CD4-positive, alpha-beta T cell (primary cell): Measurements from ENCODE around the gene COPG2. TPM values are rescaled to one million over a fixed set of nuclear protein-coding genes. Genes with fewer than 3 reads are reported as not detected.

Experiments
- ATAC-seq: fragments of 200-7000 bp; cut with Tn5 transposase; one replicate; pipeline ENCODE4 v1.10.0; 2022; ENCODE audit warnings: mild to moderate bottlenecking; ENCODE audit not compliant: poor library complexity
- CTCF ChIA-PET: fragments of 350-600 bp; sonication (Branson Sonifier 250); formaldehyde crosslinking; loops from one replicate; lab custom pipeline; 2021; ENCODE audit warnings: antibody characterized with exemption, inconsistent platforms; lab: Charles Lee
- POLR2A ChIA-PET: fragments of 350-600 bp; sonication (Branson Sonifier 250); formaldehyde crosslinking; loops from one replicate; lab custom pipeline; 2021; ENCODE audit warnings: antibody characterized with exemption, inconsistent platforms; lab: Charles Lee
- DNase-seq, 14 experiments: peaks; one replicate each; pipeline ENCODE4 v3.0.0-alpha.2; 2013 to 2020; ENCODE audit warnings: mixed read lengths in 2 of 14
- H3K27ac ChIP-seq, 2 donors: one replicate each; pipeline versions ENCODE4 v1.5.1 to v1.7.0; 2013; ENCODE audit warnings: low read length in 2 of 2, low read depth in 1 of 2, mild to moderate bottlenecking in 1 of 2
- H3K27me3 ChIP-seq, 2 experiments: 1 replicate in 1 of 2; 2 replicates in 1 of 2; pipeline versions ENCODE4 v1.6.1 to v1.7.0; 2013; ENCODE audit warnings: low read length in 2 of 2, control low read depth in 1 of 2, mild to moderate bottlenecking in 1 of 2, moderate library complexity in 1 of 2; ENCODE audit not compliant: insufficient read depth in 2 of 2, control insufficient read depth in 1 of 2
- H3K36me3 ChIP-seq: one replicate; pipeline ENCODE4 v1.6.1; 2013; ENCODE audit warnings: low read length, control low read depth; ENCODE audit not compliant: insufficient read depth
- H3K4me1 ChIP-seq: one replicate; pipeline ENCODE4 v1.6.1; 2013; ENCODE audit warnings: low read length, control low read depth; ENCODE audit not compliant: insufficient read depth
- H3K4me3 ChIP-seq: one replicate; pipeline ENCODE4 v1.5.1; 2013; ENCODE audit warnings: mild to moderate bottlenecking, low read length, moderate library complexity
- H3K9me3 ChIP-seq, 2 experiments: 1 replicate in 1 of 2; 2 replicates in 1 of 2; pipeline versions ENCODE4 v1.6.1 to v1.7.0; 2013; ENCODE audit warnings: low read length in 2 of 2, mild to moderate bottlenecking in 2 of 2, control low read depth in 1 of 2, moderate library complexity in 1 of 2; ENCODE audit not compliant: control insufficient read depth in 1 of 2, insufficient read depth in 1 of 2
- H3K27ac Mint-ChIP-seq: one replicate; pipeline ENCODE4 v1.8.0; 2020; ENCODE audit warnings: mixed read lengths
- H3K27me3 Mint-ChIP-seq: one replicate; pipeline ENCODE4 v1.8.0; 2021; ENCODE audit warnings: mixed read lengths
- H3K36me3 Mint-ChIP-seq: one replicate; pipeline ENCODE4 v1.8.0; 2021; ENCODE audit warnings: low read depth, mixed read lengths
- H3K4me1 Mint-ChIP-seq: one replicate; pipeline ENCODE4 v1.8.0; 2021; ENCODE audit warnings: low read depth, mixed read lengths
- H3K4me3 Mint-ChIP-seq: one replicate; pipeline ENCODE4 v1.8.0; 2020; ENCODE audit warnings: mild to moderate bottlenecking, mixed read lengths
- H3K9me3 Mint-ChIP-seq: one replicate; pipeline ENCODE4 v1.8.0; 2020; ENCODE audit warnings: mixed read lengths
- CTCF ChIP-seq: fragments of 200-600 bp; IDR thresholded peaks from one replicate; pipeline ENCODE4 v1.8.0; 2022; ENCODE audit warnings: antibody characterized with exemption, mild to moderate bottlenecking
- intact Hi-C, 2 experiments: fragments of 100-400 bp; cut with DNase I in 1 of 2; cut with micrococcal nuclease in 1 of 2; formaldehyde crosslinking; loops; one replicate each; pipeline versions ENCODE4 v1.15.1 to v1.9.0; 2023 to 2025; cut with DNase I, micrococcal nuclease
- total RNA-seq, 174 experiments: library from RNA in 2 of 174; stranded (reverse) in 2 of 174; gene quantifications; one replicate each; pipeline ENCODE4 v1.2.3 and lab custom pipeline; 2021 to 2026

The COPG2 gene
- total RNA-seq, 2 experiments from 2014 or later: 4.1 to 4.3 TPM

DNA sequence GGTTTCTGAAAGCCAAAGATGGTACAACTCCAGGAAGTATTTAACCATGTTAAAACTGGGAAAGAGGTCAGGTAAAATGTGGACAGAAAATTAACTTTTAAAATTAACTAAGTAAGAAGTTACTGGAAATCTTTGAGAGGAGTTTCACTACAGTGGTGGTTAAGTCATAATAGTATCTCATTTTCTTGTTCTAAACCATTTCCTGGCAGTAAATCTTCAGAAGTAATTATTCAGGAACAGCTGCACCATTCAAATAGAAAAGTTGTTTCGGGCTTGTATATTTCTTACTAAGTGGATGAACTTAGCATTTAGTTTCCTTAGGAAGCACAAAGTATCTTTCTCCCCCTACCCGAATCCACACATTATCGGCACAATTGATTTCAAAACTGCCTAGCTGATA lies 27.1 kb downstream of the COPG2 start:
- Mint-ChIP-seq H3K27me3 (no peaks in the 10 kb centered on the region), H3K36me3 (peaks cover 64% of the 10 kb centered on the region), H3K27ac (no peak overlapping the region), H3K4me1 (no peaks in the 10 kb centered on the region), H3K4me3 (no peak overlapping the region), H3K9me3 (peaks cover 7% of the 10 kb centered on the region)
- POLR2A ChIA-PET: no interaction called here
- DNase-seq: no peak
- intact Hi-C loops: no loop called here
- CTCF ChIA-PET: no interaction called here
- H3K27ac ChIP-seq: no peak overlapping the region
- H3K36me3 ChIP-seq: no peaks in the 10 kb centered on the region
- no peak for TF ChIP-seq CTCF
- no peaks in the 10 kb centered on the region for H3K27me3 ChIP-seq
- no peaks in the 10 kb centered on the region for H3K4me1 ChIP-seq
- no peak overlapping the region for H3K4me3 ChIP-seq
- no peak for ATAC-seq
- peaks cover 0 to 25% of the 10 kb centered on the region in 2 experiments for H3K9me3 ChIP-seq

- no peaks in the 10 kb centered on the region for H3K4me1 ChIP-seq
- intact Hi-C loops: no loop called here
- Mint-ChIP-seq H3K27me3 (no peaks in the 10 kb centered on the region), H3K4me1 (no peaks in the 10 kb centered on the region), H3K4me3 (no peak overlapping the region), H3K36me3 (peaks cover 64% of the 10 kb centered on the region), H3K9me3 (peaks cover 6% of the 10 kb centered on the region), H3K27ac (no peak overlapping the region)
- ChIA-PET POLR2A (no interaction called here), CTCF (no interaction called here)
- no peak for TF ChIP-seq CTCF
- peaks cover 0 to 25% of the 10 kb centered on the region in 2 experiments for H3K9me3 ChIP-seq
- H3K36me3 ChIP-seq: no peaks in the 10 kb centered on the region
- no peak for ATAC-seq
- no peaks in the 10 kb centered on the region for H3K27me3 ChIP-seq
- H3K4me3 ChIP-seq: no peak overlapping the region
- DNase-seq: no peak
- no peak overlapping the region for H3K27ac ChIP-seq
These were observed 27.5 kb downstream of the COPG2 start for GRCh38 chr7:130641040-130641439.

DNA sequence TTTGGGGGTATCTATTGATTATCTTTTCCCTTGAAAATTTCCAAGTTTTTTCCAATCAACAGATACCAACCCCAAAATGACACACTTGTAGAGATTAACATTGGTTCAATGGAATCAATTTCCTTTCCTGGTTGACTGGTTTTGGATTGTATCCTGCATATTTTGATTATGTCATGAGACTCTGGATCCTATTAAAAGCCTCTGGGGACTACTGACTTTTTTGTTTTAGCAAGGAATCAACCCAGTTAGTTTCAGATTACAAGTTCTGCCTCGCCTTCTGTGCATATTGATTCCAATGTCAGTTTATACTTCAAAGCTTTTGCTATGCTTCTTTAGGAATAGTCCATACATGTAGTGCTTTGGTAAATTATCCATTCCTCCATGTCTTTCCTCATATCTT lies 29.2 kb downstream of the COPG2 start:
- CTCF ChIA-PET: interaction anchor here (0.6 kb wide), 1 partner anchor 174 kb away, joined by 3 read pairs; no protein-coding TSS in a partner anchor
- H3K27ac ChIP-seq: no peak overlapping the region
- peaks cover 67% of the 10 kb centered on the region for H3K36me3 Mint-ChIP-seq

More for the DNA sequence above, 29.2 kb downstream of the COPG2 start:
- DNase-seq (no peak), ATAC-seq (no peak)
- no peak overlapping the region for H3K4me3 ChIP-seq
- no peaks in the 10 kb centered on the region for H3K4me1 ChIP-seq
- Mint-ChIP-seq H3K27ac (no peak overlapping the region), H3K9me3 (peaks cover 10% of the 10 kb centered on the region), H3K4me1 (no peaks in the 10 kb centered on the region), H3K4me3 (no peak overlapping the region), H3K27me3 (no peaks in the 10 kb centered on the region)
- no peak for TF ChIP-seq CTCF
- intact Hi-C loops: no loop called here
- H3K36me3 ChIP-seq: no peaks in the 10 kb centered on the region
- POLR2A ChIA-PET: no interaction called here
- H3K27me3 ChIP-seq: no peaks in the 10 kb centered on the region
- H3K9me3 ChIP-seq: peaks cover 0 to 21% of the 10 kb centered on the region in 2 experiments
